Skeletal muscle tissue (tissue), 4 donors: ENCODE measurements around the gene ADK. TPM values are rescaled to one million over a fixed set of nuclear protein-coding genes. Genes with fewer than 3 reads are reported as not detected.
"Not testable (repeated sequence)": the region's sequence is repeated elsewhere in the genome, so short reads cannot be mapped to it uniquely, and the experiment has no call there.

Experiments used
- H3K27ac ChIP-seq: one replicate; pipeline ENCODE4 v1.7.0; 2013; ENCODE audit warnings: mild to moderate bottlenecking, low read depth, low read length, inconsistent platforms
- H3K27me3 ChIP-seq, 3 donors: one replicate each; pipeline ENCODE4 v1.7.0; 2013; ENCODE audit warnings: low read length in 3 of 3; ENCODE audit not compliant: control insufficient read depth in 3 of 3, insufficient read depth in 3 of 3
- H3K36me3 ChIP-seq, 3 donors: one replicate each; pipeline ENCODE4 v1.7.0; 2013; ENCODE audit warnings: low read length in 3 of 3; ENCODE audit not compliant: control insufficient read depth in 3 of 3, insufficient read depth in 3 of 3
- H3K4me1 ChIP-seq, 3 donors: one replicate each; pipeline ENCODE4 v1.7.0; 2013; ENCODE audit warnings: low read length in 3 of 3, mild to moderate bottlenecking in 3 of 3; ENCODE audit not compliant: control insufficient read depth in 3 of 3, insufficient read depth in 3 of 3
- H3K4me3 ChIP-seq, 3 donors: one replicate each; pipeline ENCODE4 v1.7.0; 2013; ENCODE audit warnings: low read length in 3 of 3
- H3K9ac ChIP-seq, 3 donors: one replicate each; pipeline ENCODE4 v1.7.0; 2013; ENCODE audit warnings: low read length in 3 of 3, mild to moderate bottlenecking in 3 of 3, moderate library complexity in 2 of 3, low read depth in 1 of 3
- H3K9me3 ChIP-seq, 3 donors: one replicate each; pipeline ENCODE4 v1.7.0; 2013; ENCODE audit warnings: low read length in 3 of 3; ENCODE audit not compliant: control insufficient read depth in 3 of 3
- total RNA-seq: library from RNA; depleted of rRNA; stranded (reverse); fragments of >200 nt; gene quantifications from one replicate; pipeline ENCODE4 v1.2.3, GENCODE V29; 2014
- donor health status: Osteomylitis.

The ADK gene
- total RNA-seq, 1 donor from 2014 or later = 28.2 TPM

GRCh38 chr10:74436523-74437170 lies 285.6 kb downstream of the ADK start:
- no peaks in the 10 kb centered on the region for H3K4me1 ChIP-seq
- no peaks in the 10 kb centered on the region for H3K9me3 ChIP-seq
- H3K27ac ChIP-seq = no peak overlapping the region
- H3K4me3 ChIP-seq = no peak overlapping the region
- no peak overlapping the region for H3K9ac ChIP-seq
- H3K27me3 ChIP-seq = no peaks in the 10 kb centered on the region
- no peaks in the 10 kb centered on the region for H3K36me3 ChIP-seq

GRCh38 chr10:74437822-74438221 lies 286.8 kb downstream of the ADK start:
- no peak overlapping the region for H3K27ac ChIP-seq
- no peaks in the 10 kb centered on the region for H3K9me3 ChIP-seq
- no peaks in the 10 kb centered on the region for H3K36me3 ChIP-seq
- no peaks in the 10 kb centered on the region for H3K27me3 ChIP-seq
- H3K4me1 ChIP-seq = no peaks in the 10 kb centered on the region
- H3K9ac ChIP-seq = no peak overlapping the region
- no peak overlapping the region for H3K4me3 ChIP-seq

GRCh38 chr10:74439213-74439612 lies 288.2 kb downstream of the ADK start:
- Histone ChIP-seq H3K4me3 (no peak overlapping the region), H3K27ac (no peak overlapping the region), H3K27me3 (no peaks in the 10 kb centered on the region), H3K4me1 (no peaks in the 10 kb centered on the region), H3K36me3 (no peaks in the 10 kb centered on the region), H3K9ac (no peak overlapping the region), H3K9me3 (no peaks in the 10 kb centered on the region)

GRCh38 chr10:74445493-74445892 lies 294.5 kb downstream of the ADK start:
- no peaks in the 10 kb centered on the region for H3K27me3 ChIP-seq
- no peak overlapping the region for H3K4me3 ChIP-seq
- no peaks in the 10 kb centered on the region for H3K36me3 ChIP-seq
- no peak overlapping the region for H3K9ac ChIP-seq
- no peak overlapping the region for H3K27ac ChIP-seq
- H3K4me1 ChIP-seq = no peaks in the 10 kb centered on the region
- H3K9me3 ChIP-seq = no peaks in the 10 kb centered on the region

- Histone ChIP-seq H3K27ac (no peak overlapping the region), H3K4me3 (no peak overlapping the region), H3K9ac (no peak overlapping the region), H3K4me1 (no peaks in the 10 kb centered on the region), H3K9me3 (no peaks in the 10 kb centered on the region), H3K36me3 (no peaks in the 10 kb centered on the region), H3K27me3 (no peaks in the 10 kb centered on the region)
Measured at GRCh38 chr10:74450602-74451001, 299.6 kb downstream of the ADK start.

GRCh38 chr10:74451127-74451829 lies 300.3 kb downstream of the ADK start:
- no peak overlapping the region for H3K4me3 ChIP-seq

GRCh38 chr10:74453169-74453568 lies 302.1 kb downstream of the ADK start:
- Histone ChIP-seq H3K27ac (no peak overlapping the region), H3K9me3 (no peaks in the 10 kb centered on the region), H3K27me3 (no peaks in the 10 kb centered on the region), H3K9ac (no peak overlapping the region), H3K4me1 (no peaks in the 10 kb centered on the region), H3K36me3 (no peaks in the 10 kb centered on the region), H3K4me3 (no peak overlapping the region)

More at GRCh38 chr10:74451127-74451829, 300.3 kb downstream of the ADK start:
- Histone ChIP-seq H3K4me1 (no peaks in the 10 kb centered on the region), H3K27me3 (no peaks in the 10 kb centered on the region), H3K9ac (no peak overlapping the region), H3K36me3 (no peaks in the 10 kb centered on the region), H3K9me3 (no peaks in the 10 kb centered on the region), H3K27ac (no peak overlapping the region)

GRCh38 chr10:74457478-74457877 lies 306.5 kb downstream of the ADK start:
- H3K4me3 ChIP-seq, H3K4me1 ChIP-seq, H3K9ac ChIP-seq, H3K9me3 ChIP-seq, H3K27me3 ChIP-seq, H3K27ac ChIP-seq, H3K36me3 ChIP-seq: not testable (repeated sequence)

GRCh38 chr10:74460812-74461211 lies 309.8 kb downstream of the ADK start:
- Histone ChIP-seq H3K4me1 (no peaks in the 10 kb centered on the region), H3K4me3 (no peak overlapping the region), H3K27ac (no peak overlapping the region), H3K9me3 (no peaks in the 10 kb centered on the region), H3K27me3 (no peaks in the 10 kb centered on the region), H3K36me3 (no peaks in the 10 kb centered on the region), H3K9ac (no peak overlapping the region)

- Histone ChIP-seq H3K4me1 (no peaks in the 10 kb centered on the region), H3K9me3 (no peaks in the 10 kb centered on the region), H3K4me3 (no peak overlapping the region), H3K9ac (no peak overlapping the region), H3K36me3 (no peaks in the 10 kb centered on the region), H3K27me3 (no peaks in the 10 kb centered on the region), H3K27ac (no peak overlapping the region)
Measured at GRCh38 chr10:74474022-74474713, 323.1 kb downstream of the ADK start.
